ENCODE results near the gene PLEK.
"Not testable (repeated sequence)": the region's sequence is repeated elsewhere in the genome, so short reads cannot be mapped to it uniquely, and the experiment has no call there.

PLEK gene, protein sequence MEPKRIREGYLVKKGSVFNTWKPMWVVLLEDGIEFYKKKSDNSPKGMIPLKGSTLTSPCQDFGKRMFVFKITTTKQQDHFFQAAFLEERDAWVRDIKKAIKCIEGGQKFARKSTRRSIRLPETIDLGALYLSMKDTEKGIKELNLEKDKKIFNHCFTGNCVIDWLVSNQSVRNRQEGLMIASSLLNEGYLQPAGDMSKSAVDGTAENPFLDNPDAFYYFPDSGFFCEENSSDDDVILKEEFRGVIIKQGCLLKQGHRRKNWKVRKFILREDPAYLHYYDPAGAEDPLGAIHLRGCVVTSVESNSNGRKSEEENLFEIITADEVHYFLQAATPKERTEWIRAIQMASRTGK

GRCh38 chr2:68365087-68365486 is at the start of gene PLEK:
TSS of gene PLEK (plus strand) at chr2:68365282. CDS start at chr2:68365352, 70 bp downstream.
- DNase-seq = peak; percentile 7

DNA sequence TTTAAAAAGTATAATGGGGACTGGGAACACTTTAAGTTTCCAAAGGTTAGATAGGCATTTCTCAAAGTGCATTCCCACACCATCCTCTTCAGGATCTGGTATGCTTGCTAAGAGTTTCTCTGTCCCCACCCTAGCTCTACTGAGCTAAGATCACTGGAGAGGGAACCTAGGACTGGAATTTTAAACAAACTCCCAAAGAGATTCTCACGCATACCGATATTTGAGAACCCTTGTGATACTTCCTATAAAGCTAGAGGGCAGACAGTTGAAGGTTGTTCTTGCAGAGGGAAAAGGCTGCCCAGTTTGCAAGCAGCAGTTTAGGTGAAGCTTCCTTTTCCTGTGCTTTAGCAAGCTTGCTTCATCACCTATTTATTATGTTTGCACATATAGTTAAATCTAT is 49.0 kb upstream of the PLEK start:
- DNase-seq = no peak

DNA sequence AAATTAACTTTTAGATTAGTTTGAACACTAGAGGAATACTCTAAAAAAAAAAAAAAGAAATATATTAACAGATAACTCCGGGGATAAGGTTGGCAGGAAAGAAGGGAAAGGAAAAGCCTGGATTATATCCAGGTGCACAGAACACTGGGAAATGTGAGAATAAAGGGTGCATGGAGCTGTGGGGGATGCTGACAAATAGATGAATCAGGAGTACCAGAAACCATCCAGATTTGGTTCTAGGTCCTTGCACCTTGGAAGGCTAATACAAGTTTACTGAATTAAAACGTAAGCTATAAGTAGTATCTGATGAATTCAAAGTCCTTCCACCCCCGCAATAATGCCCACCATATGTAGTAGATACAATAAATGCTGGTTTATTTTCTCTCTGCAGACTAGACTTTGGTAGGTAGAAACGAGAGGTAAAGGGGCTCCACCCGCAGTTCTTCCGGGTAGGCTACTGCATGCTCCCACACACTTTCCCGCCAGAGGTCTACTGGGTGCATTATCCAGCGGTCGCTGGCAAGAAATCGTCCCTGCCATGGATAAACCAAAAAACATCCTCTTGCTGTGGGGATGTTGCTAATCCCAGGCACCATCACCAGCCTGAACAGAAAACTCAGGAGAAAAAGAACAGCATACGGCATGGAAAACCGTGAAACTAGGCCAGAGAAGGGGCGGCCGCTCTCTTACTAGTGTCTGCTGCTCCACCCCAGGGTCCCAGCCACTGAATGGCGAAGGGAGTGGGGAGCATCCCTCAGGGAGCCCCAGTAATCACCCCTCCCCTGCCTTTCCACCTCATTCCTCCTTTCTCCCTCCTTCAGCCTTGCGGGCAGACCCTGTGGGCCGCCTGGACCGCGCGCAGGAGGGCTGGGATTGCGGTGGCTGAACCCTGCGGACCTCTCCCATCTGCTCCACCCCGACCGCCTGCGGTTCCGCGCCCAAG is 46.8 kb upstream of the PLEK start:
- DNase-seq = no peak

DNA sequence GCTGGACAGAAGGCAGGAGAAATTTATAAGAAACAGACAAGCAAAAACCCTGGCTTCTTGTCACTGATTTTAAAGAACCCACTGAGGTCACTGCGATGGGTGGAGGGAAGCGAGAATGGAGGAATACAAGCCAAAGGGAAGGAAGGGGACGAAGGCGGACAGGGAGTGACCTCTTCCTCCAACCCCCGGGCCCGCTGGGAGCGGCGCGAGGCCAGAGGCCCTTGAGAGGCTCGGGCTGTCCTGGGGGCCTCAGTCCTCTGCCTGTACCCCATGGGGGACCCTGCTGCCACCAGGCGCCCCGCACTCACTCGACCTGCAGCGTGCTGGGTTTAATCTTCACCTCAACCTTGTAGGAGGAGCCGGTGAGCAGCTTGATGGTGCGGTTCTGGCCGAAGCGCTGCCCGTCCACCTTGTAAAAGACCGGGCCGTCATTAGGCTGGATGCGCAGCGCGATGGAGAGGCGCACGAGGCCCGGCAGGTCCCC is 46.1 kb upstream of the PLEK start:
- DNase-seq = no peak

DNA sequence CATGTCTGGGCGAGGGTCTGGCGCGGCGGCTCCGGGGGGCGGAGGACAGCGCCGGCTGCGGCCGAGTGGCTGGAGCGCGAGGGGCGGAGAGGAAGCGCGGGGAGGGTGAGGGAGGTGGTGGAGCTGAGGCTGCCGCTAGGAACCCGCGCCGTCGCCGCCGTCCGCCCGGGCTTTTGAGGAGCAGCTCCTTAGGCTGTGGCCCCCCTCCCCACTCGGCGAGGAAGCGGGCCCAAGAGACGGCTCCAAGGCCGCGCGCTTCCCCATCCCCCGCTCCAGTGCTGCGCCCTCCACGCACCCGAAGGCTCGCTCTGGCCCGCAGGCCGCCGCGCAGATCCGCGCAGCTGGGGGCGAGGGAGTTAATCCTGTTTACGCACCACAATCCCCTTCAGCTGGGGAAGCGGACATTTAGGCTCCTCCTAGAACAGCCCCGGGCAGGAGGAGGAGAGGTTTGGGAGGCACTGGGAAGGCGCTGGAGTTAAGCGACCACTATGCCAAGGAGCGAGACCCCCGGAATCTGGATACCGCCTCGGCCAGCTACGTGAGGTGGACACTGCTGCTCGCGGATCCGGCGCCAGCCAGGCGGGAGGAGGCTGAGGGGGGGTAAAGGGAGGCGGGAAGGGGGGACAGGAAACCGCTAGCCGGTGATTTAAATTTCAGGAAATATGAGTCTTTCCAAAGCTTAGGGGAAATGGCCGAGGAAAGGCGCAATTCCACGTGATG is 45.5 kb upstream of the PLEK start, which contains the start of gene CNRIP1:
Gene CNRIP1, minus strand, starts transcription at position 552 of the 720 bp plus-strand sequence. Its CDS starts 549 bp downstream, at position 3.
- no peak for DNase-seq

DNA sequence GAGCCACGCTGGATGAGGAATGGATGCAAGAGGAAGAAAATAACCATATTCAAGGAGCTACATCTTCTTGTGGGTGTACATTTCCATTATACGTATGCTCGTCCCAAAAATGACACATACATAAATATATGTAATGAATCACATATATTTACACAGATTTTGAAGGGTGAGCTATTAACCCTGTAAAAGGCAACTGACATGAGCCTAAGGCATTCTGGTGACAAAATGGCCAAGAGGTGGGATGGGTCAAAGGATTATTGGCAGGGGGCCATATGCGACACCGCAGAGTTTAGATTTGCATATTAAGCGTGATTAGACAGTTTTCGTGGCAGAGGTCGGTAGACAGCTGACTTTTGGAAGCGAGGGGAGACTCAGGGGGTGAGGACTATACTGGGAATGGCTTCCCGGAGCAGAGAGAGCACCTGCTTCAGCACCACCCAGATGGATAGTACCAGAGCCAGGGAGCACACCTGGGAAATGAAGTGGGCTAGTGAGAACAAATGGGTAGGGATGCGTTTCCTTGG is 44.9 kb upstream of the PLEK start:
- DNase-seq = no peak

DNA sequence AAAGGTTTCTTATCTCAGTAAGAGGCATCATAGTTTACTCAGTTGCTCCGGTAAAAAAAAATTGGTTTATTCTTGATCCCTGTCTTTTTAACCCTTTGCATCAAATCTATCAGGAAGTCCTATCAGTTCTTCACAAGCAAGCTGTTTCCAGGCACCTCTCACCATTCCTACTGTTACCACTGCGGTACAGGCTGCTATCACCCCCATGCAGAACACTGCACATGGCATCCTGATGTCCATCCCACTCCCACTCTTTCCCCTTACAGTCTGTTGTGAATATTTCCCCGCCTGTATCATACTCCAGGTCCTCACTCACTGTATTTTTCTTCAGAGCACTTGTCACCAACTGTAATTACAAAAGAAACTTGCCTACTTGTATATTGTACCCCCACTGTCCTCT is 40.0 kb upstream of the PLEK start:
- no peak for DNase-seq

- no peak for DNase-seq
These were observed 36.2 kb upstream of the PLEK start for GRCh38 chr2:68328901-68329300.

GRCh38 chr2:68330691-68331090 is 34.4 kb upstream of the PLEK start:
- no peak for DNase-seq

DNA sequence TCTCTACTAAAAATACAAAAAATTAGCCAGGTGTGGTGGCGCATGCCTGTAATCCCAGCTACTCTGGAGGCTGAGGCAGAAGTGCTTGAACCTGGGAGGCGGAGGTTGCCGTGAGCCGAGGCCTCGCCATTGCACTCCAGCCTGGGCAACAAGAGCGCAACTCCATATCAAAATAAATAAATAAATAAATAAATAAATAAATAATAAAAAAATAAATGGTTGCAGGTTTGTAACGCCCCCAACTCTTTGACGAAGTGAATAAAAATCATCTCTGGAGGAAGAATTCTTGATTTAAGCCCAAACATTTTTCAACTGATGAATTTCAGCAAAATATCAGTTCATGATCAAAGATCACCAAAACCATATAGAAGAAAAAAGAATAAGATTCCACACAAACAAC is 32.1 kb upstream of the PLEK start:
- no peak for DNase-seq

DNA sequence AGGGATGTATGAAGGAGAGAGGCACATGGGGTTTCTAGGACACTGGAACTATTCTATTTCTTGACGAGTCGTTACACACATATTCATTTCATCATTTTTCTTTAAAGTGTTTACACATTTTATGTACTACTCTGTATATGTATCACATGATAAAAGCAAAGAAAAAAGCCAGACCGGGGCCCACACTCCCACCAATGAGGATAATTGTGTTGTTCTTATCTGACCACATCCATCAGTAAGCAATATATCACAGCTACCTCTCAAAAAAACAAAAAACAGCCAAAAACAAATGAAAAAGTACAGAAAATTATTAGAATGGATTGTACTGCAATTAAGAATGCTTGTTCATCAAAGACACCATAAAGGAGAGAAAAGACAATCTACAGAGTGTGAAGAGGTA is 31.2 kb upstream of the PLEK start:
- no peak for DNase-seq

- DNase-seq = no peak
These were observed 28.9 kb upstream of the PLEK start for GRCh38 chr2:68336192-68336591.

GRCh38 chr2:68340226-68341061 is 24.6 kb upstream of the PLEK start:
- no peak for DNase-seq

DNA sequence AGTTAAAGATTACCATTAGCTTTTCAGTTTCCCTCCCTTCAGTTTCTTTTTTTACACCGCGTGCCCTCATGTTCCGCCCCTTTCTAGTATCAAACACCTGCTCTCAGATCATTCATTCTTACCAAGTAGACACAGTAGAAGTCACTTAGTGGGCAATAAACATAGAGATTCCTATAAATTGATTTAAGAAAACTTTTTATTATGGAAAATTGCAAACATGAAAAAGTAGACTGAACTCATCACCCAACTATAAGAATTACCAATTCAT is 24.1 kb upstream of the PLEK start:
- no peak for DNase-seq

DNA sequence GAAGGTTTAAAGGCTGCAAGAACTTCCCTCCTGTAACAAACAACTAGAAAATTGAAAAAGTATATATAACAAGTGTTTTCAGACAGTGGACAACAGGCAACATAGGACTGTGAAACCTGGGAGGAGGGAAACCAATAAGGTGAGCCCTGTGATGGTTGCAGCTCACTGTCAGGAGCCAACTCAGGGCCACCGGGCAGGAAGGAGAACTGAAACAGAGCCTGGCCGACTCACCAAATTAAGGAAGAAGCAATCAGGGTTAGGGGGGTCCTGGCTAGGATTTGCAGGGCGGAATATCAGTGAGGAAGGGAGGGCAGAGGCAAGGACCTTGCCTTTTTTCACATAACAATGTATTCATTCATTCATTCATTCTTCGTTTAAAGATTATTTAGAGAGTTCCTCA is 23.5 kb upstream of the PLEK start:
- DNase-seq = no peak

DNA sequence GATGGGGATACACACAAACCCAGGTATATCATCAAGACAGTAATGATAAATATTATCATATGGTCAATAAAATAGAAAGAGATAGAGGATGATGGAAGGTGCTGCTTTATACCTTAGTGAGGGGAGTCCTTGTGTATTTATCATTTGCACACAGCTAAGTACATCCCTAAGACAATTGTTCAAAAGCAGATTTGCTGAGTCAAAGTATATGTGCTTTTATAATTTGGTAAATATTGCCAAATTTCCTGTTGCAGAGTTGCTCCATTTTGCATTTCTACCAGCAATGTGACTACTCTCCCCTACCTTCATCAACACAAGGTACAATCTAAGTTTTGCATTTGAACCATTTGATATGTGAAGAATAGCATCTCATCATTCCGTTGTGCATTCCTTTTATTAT is 22.6 kb upstream of the PLEK start:
- no peak for DNase-seq

DNA sequence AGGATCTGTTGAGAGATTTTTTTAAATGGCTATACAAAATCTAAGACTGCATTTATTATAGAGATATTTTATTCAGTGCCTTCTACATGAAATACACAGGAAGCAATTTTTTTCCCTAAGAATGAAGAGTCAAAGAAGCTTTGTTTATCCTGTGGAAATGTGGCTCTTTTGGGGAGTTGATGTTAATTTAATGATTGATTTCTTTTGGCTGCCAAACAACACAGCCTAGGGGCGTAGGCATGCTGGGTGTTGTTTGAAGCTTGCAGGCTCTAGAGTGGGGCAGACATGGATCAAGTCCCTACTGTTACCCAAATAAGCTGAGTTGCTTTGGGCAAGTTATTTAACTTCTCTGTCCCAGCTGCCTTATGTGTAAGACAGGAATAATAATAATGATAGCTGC is 21.1 kb upstream of the PLEK start:
- no peak for DNase-seq

DNA sequence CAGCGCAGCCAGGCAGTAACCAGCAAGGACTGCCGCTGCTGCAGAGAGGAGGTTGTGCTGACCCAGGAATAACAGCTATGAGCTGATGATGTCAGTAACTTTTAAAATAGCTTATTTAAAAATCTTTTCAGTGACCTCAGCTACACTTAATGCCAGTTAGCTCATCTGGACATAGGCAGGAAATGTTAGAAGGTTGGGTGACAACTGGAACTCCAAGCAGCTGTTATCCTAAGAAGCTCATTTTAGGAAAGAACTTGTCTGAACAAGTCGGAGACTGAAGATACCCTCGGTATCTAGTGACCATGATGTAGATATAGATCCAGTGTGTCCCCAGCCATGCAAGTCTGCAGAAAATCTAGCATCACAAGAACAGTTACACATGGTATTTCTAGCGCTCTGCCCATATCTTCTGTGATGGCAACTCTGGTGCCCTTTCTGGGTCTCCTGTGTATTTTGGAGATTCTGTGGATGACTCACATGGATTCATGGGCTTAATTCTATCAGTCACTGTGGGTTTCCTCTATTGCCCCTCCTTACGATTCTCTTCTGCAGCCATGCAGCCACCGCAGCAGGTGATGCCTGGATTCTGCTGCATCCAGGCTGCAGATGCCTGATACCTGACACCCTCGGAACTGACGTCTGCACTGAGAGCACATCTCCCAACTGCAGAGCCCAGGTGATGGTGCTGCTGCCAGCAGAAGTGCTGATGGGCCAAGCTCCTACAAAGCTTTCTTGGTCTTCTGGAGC is 19.8 kb upstream of the PLEK start:
- no peak for DNase-seq

DNA sequence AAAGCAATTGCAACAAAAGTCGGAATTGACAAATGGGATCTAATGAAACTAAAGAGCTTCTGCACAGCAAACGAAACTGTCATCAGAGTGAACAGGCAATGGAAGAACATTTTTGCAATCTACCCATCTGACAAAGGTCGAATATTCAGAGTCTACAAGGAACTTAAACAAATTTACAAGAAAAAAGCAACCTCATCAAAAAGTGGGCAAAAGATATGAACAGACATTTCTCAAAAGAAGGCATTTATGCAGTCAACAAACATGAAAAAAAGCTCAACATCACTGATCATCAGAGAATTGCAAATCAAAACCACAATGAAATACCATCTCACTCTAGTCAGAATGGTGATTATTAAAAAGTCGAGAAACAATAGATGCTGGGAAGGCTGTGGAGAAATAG is 16.0 kb upstream of the PLEK start:
- DNase-seq = not testable (repeated sequence)

DNA sequence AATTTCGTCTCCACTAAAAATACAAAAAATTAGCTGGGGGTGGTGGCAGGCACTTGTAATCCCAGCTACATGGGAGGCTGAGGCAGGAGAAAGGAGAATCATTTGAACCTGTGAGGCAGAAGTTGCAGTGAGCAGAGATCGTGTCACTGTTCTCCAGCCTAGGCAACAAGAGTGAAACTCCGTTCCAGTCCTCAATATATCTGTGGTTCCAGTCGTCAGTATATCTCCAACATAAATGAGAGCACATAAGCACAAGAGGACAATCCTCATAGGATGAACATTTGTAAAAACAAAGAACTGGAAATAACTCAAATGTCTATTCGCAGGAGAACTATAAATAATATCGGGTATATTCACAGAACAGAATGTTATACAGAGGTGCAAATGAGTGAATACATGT is 13.1 kb upstream of the PLEK start:
- no peak for DNase-seq

DNA sequence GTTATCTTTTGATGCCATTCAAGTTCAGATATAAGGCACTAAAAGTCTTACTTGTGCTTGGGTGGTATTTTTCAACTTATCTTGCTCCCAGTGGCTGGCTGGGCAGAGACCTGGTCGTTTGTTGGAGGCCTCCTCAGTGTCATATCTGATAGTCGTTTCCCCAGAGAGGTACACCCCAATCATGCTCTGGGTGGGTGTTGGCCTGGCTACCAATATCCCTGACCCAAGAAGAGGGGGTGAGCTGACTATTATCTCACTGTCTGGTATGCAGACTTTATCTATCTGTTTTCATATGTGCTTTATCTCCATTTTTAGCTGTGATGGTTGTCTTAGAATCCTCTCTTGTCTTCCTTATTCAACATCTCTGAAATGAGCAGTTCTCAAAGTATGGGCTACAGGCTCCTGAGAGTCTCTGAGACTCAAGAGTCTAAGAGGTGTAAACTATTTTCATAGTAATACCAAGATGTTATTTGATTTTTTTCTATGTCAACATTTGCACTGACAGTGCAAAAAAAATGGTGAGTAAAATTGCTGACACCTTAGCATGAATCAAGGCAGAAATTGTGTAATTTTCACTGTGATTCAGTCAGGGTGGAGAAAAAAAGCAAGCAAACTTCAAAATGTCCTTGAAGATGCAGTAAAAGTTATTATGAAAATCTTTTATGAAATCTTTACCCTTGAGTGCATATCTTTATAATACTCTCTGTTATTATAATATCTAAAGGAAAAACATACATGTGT is 12.3 kb upstream of the PLEK start:
- DNase-seq = no peak
